OCI-LY3 (cell line): ENCODE measurements around the gene WTIP.

Source experiments
- CTCF ChIP-seq: fragments of 200-600, 300-600 bp; sonication (generic); IDR thresholded peaks from 2 replicates; pipeline ENCODE4 v1.5.1; 2014; ENCODE audit warnings: antibody characterized with exemption, low read length, low read depth
- EZH2phosphoT487 ChIP-seq: fragments of 200-600 bp; shearing (Covaris generic); IDR thresholded peaks from 2 replicates; pipeline ENCODE4 v1.6.1; 2018; ENCODE audit warnings: antibody characterized with exemption, mixed run types, low read depth

GRCh38 chr19:34497112-34497805 lies 15.7 kb downstream of the WTIP start:
- TF ChIP-seq CTCF (no peak), EZH2phosphoT487 (no peak)
